OCI-LY7 (cell line): ENCODE data around the gene MRPS16. TPM values are rescaled to one million over a fixed set of nuclear protein-coding genes. Genes with fewer than 3 reads are reported as not detected.

Experiments
- BruUV-seq: library from RNA; stranded (reverse); fragments of 400-500 nt; replicated peaks from 2 replicates; lab custom pipeline; 2021; lab: Mats Ljungman, UMichigan
- CTCF ChIA-PET: fragments of 300-600 bp; sonication (Branson Sonifier 250); formaldehyde crosslinking; loops from one replicate; lab custom pipeline; 2022; ENCODE audit warnings: antibody characterized with exemption; ENCODE audit not compliant: unreplicated experiment; lab: Charles Lee
- POLR2A ChIA-PET: fragments of 300-600 bp; sonication (Branson Sonifier 250); formaldehyde crosslinking; loops from one replicate; lab custom pipeline; 2022; ENCODE audit warnings: antibody characterized with exemption; lab: Charles Lee
- DNase-seq: peaks from one replicate; pipeline ENCODE4 v3.0.0-alpha.2; 2015; ENCODE audit warnings: low spot score
- H2AFZ ChIP-seq: fragments of 200-600 bp; sonication (generic), shearing (Covaris generic); 2 replicates; pipeline ENCODE4 v1.6.1; 2014; ENCODE audit warnings: mild to moderate bottlenecking, antibody characterized with exemption, low read length, moderate library complexity
- H3K27ac ChIP-seq: fragments of 200-600 bp; sonication (generic); 2 replicates; pipeline ENCODE4 v1.5.1; 2014; ENCODE audit warnings: mixed run types, low read depth, mild to moderate bottlenecking, moderate library complexity, low read length, inconsistent platforms; ENCODE audit not compliant: poor library complexity, severe bottlenecking
- H3K36me3 ChIP-seq: fragments of 200-600 bp; sonication (generic); 2 replicates; pipeline ENCODE4 v1.6.1; 2014; ENCODE audit warnings: mild to moderate bottlenecking, antibody characterized with exemption, low read length, moderate library complexity, mixed read lengths; ENCODE audit not compliant: insufficient read depth
- H3K4me1 ChIP-seq: fragments of 200-600 bp; sonication (generic); 2 replicates; pipeline ENCODE4 v1.5.1; 2014; ENCODE audit warnings: mild to moderate bottlenecking, low read length; ENCODE audit not compliant: insufficient read depth, poor library complexity, severe bottlenecking
- H3K4me2 ChIP-seq: fragments of 200-600 bp; sonication (generic); 2 replicates; pipeline ENCODE4 v1.6.1; 2014; ENCODE audit warnings: mild to moderate bottlenecking, low read length
- H3K4me3 ChIP-seq: fragments of 200-600 bp; sonication (generic); 2 replicates; pipeline ENCODE4 v1.5.1; 2014; ENCODE audit warnings: mild to moderate bottlenecking, low read depth, low read length; ENCODE audit not compliant: poor library complexity, severe bottlenecking
- H3K79me2 ChIP-seq: fragments of 200-600 bp; sonication (generic); 2 replicates; pipeline ENCODE4 v1.6.1; 2016; ENCODE audit warnings: low read depth, mild to moderate bottlenecking, low read length, moderate library complexity, mixed read lengths; ENCODE audit not compliant: insufficient read depth
- H3K9me2 ChIP-seq: fragments of 200-600 bp; sonication (generic); 2 replicates; pipeline ENCODE4 v1.6.1; 2016; ENCODE audit warnings: mild to moderate bottlenecking, low read length, mixed read lengths; ENCODE audit not compliant: insufficient read depth
- H3K9me3 ChIP-seq: fragments of 200-600 bp; sonication (generic); 2 replicates; pipeline ENCODE4 v1.6.1; 2014; ENCODE audit warnings: mild to moderate bottlenecking, mixed run types, low read length, mixed read lengths
- H4K20me1 ChIP-seq: fragments of 200-600 bp; sonication (generic); 2 replicates; pipeline ENCODE4 v1.6.1; 2014; ENCODE audit warnings: mild to moderate bottlenecking, antibody characterized with exemption, low read length, moderate library complexity, mixed read lengths; ENCODE audit not compliant: insufficient read depth
- CTCF ChIP-seq: fragments of 200-600 bp; sonication (generic); conservative IDR thresholded peaks from 2 replicates; pipeline ENCODE4 v1.5.1; 2014; ENCODE audit warnings: mild to moderate bottlenecking, antibody characterized with exemption, low read length, moderate library complexity, mixed read lengths
- EZH2phosphoT487 ChIP-seq: fragments of 200-600 bp; sonication (generic); IDR thresholded peaks from 2 replicates; pipeline ENCODE4 v1.6.1; 2018; ENCODE audit warnings: low read depth, borderline replicate concordance, mild to moderate bottlenecking, mixed run types, antibody characterized with exemption, low read length, moderate library complexity, mixed read lengths
- intact Hi-C: fragments of 100-400 bp; cut with micrococcal nuclease; formaldehyde crosslinking; loops from one replicate; pipeline ENCODE4 v1.10.0; 2022; ENCODE audit not compliant: unreplicated experiment
- total RNA-seq, 2 experiments: library from RNA; depleted of rRNA in 1 of 2; stranded (reverse); fragments of >200 nt in 1 of 2; shearing (Covaris generic) in 1 of 2; gene quantifications; 2 replicates each; pipeline ENCODE4 v1.2.3, GENCODE V29; 2014 to 2022

The MRPS16 gene
- total RNA-seq, 2 experiments from 2014 or later = 81.6 to 135 TPM

GRCh38 chr10:73226663-73227062, 25.8 kb downstream of the MRPS16 start:
- no peak overlapping the region for H3K27ac ChIP-seq
- intact Hi-C loops = no loop called here
- peak; percentile 29 for DNase-seq
- H3K4me1 ChIP-seq = peaks cover 4% of the 10 kb centered on the region
- H3K9me3 ChIP-seq = no peaks in the 10 kb centered on the region
- H3K36me3 ChIP-seq = 0 out of 2 replicates have a peak, but pooled peaks cover 7% of the 10 kb centered on the region
- ChIA-PET CTCF (no interaction called here), POLR2A (interaction anchor here (0.6 to 1.5 kb wide), 2 partner anchors 10 to 21 kb away, joined by 3 read pairs; partner anchors contain the start of gene DNAJC9)
- no peak overlapping the region for H2AFZ ChIP-seq
- no peaks in the 10 kb centered on the region for H3K79me2 ChIP-seq
- H3K4me3 ChIP-seq = no peak overlapping the region
- H3K9me2 ChIP-seq = no peaks in the 10 kb centered on the region
- no peak overlapping the region for H3K4me2 ChIP-seq
- no TSS peak for BruUV-seq
- H4K20me1 ChIP-seq = no peaks in the 10 kb centered on the region
- TF ChIP-seq CTCF (no peak), EZH2phosphoT487 (no peak)

GRCh38 chr10:73225518-73225917, 26.9 kb downstream of the MRPS16 start:
- no peaks in the 10 kb centered on the region for H3K9me3 ChIP-seq
- no peaks in the 10 kb centered on the region for H4K20me1 ChIP-seq
- H3K27ac ChIP-seq = no peak overlapping the region
- TF ChIP-seq CTCF (no peak), EZH2phosphoT487 (no peak)
- H2AFZ ChIP-seq = no peak overlapping the region
- H3K4me3 ChIP-seq = no peak overlapping the region
- H3K4me2 ChIP-seq = no peak overlapping the region
- H3K36me3 ChIP-seq = 0 out of 2 replicates have a peak, but pooled peaks cover 5% of the 10 kb centered on the region
- POLR2A ChIA-PET = interaction anchor here (1.5 kb wide), 1 partner anchor 22 kb away, joined by 3 read pairs; the partner anchor contains the start of gene DNAJC9
- CTCF ChIA-PET = no interaction called here
- no peak for DNase-seq
- intact Hi-C loops = no loop called here
- no peaks in the 10 kb centered on the region for H3K9me2 ChIP-seq
- no TSS peak for BruUV-seq
- H3K79me2 ChIP-seq = no peaks in the 10 kb centered on the region
- H3K4me1 ChIP-seq = peaks cover 4% of the 10 kb centered on the region

GRCh38 chr10:73220989-73221388, 31.5 kb downstream of the MRPS16 start:
- no peak for TF ChIP-seq CTCF
- no peak for TF ChIP-seq EZH2phosphoT487
- no peak overlapping the region for H3K27ac ChIP-seq
- no TSS peak for BruUV-seq
- H3K4me3 ChIP-seq = no peak overlapping the region
- H3K4me2 ChIP-seq = no peak overlapping the region
- H4K20me1 ChIP-seq = no peaks in the 10 kb centered on the region
- H3K9me2 ChIP-seq = no peaks in the 10 kb centered on the region
- DNase-seq = no peak
- no peaks in the 10 kb centered on the region for H3K79me2 ChIP-seq
- ChIA-PET CTCF (no interaction called here), POLR2A (no interaction called here)
- intact Hi-C loops = no loop called here
- H2AFZ ChIP-seq = no peak overlapping the region
- no peaks in the 10 kb centered on the region for H3K9me3 ChIP-seq
- no peaks in the 10 kb centered on the region for H3K4me1 ChIP-seq
- H3K36me3 ChIP-seq = peaks cover 13% of the 10 kb centered on the region
